ENCODE measurements around the gene LBHD1. TPM values are rescaled to one million over a fixed set of nuclear protein-coding genes. Genes with fewer than 3 reads are reported as not detected.

LBHD1 gene
- total and polyA plus RNA-seq, 2 of the 13 experiments (the other 11 are each of a cell fraction or from before 2014, with no cell fraction given): 3.2 to 3.7 TPM

DNA sequence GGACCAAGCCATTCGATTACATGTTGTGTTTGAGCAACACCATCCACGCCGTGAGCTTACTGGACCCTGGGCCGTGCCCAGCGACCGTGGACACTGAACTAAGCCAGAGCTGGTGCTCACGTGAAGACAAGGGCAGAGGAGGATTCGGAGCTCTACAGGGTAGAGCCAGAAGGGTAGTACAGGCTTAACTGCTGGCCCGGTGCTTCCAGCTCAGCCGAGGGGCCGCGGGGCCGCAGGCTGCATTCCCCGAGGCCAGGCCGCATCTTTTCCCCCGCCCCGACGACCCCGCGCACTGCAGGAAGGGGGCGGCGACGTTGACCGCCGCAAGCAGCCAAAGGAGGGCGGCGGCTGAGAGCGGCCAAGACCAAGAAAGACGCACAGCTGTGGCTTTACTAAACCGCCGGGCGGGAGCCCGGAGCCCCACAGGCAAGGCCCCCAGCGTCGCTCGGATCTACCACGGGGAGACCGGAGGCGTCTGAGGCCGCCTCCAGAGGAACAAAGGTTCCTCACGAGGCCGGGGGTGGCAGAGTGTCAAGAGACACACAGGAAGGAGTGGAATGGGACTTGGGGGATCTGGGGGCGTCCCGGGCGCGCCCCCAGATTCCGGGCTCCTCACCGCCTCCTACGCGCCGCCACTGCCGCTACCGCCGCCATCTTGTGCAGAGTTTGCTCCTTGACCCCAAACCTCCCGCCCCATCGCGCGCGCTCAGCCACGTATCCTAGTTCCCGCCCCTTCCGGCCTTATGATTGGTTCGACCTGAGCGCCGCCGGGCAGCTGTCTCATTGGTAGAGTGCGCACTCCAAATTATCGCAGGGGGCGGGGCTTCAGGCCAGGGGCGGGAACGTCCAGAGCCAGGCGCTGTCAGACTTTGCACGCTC is 25.9 kb downstream of the LBHD1 start, which contains the start of gene GANAB (continued):
- TF ChIP-seq ZNF136 (CRISPR knock-in tag; IDR thresholded peaks at IDR 0.05; ENCODE audit: low read depth) (no peak; the same call in 1 of the 2 replicates), RFXAP (CRISPR knock-in tag; IDR thresholded peaks at IDR 0.05; ENCODE audit: borderline replicate concordance) (peak; percentile 46; the same call in 1 of the 2 replicates), NPAS2 (CRISPR knock-in tag; IDR thresholded peaks at IDR 0.05; ENCODE audit: borderline replicate concordance) (no peak), SRY (CRISPR knock-in tag; IDR thresholded peaks at IDR 0.05) (peak; percentile 89), UBTF (CRISPR knock-in tag; IDR thresholded peaks at IDR 0.05) (peak; percentile 81), ERF (CRISPR knock-in tag; IDR thresholded peaks at IDR 0.05) (peak; percentile 80), ZNF264 (CRISPR knock-in tag; IDR thresholded peaks at IDR 0.05) (0 out of 2 replicates have a peak, but pooled peaks have one; percentile 41), YEATS2 (CRISPR knock-in tag; IDR thresholded peaks at IDR 0.05; ENCODE audit: borderline replicate concordance) (0 out of 2 replicates have a peak, but pooled peaks have one; percentile 33), ZMYM3 (CRISPR knock-in tag; IDR thresholded peaks at IDR 0.05) (no peak), RFX5 (IDR thresholded peaks at IDR 0.05; ENCODE audit: low read depth, low read length) (0 out of 2 replicates have a peak, but pooled peaks have one; percentile 19), MXD4 (CRISPR knock-in tag; IDR thresholded peaks at IDR 0.05) (peak; percentile 78; the same call in 1 of the 2 replicates), AKAP8 (CRISPR knock-in tag; IDR thresholded peaks at IDR 0.05) (no peak; the same call in 1 of the 2 replicates)
- TF ChIP-seq, protein P1, sequence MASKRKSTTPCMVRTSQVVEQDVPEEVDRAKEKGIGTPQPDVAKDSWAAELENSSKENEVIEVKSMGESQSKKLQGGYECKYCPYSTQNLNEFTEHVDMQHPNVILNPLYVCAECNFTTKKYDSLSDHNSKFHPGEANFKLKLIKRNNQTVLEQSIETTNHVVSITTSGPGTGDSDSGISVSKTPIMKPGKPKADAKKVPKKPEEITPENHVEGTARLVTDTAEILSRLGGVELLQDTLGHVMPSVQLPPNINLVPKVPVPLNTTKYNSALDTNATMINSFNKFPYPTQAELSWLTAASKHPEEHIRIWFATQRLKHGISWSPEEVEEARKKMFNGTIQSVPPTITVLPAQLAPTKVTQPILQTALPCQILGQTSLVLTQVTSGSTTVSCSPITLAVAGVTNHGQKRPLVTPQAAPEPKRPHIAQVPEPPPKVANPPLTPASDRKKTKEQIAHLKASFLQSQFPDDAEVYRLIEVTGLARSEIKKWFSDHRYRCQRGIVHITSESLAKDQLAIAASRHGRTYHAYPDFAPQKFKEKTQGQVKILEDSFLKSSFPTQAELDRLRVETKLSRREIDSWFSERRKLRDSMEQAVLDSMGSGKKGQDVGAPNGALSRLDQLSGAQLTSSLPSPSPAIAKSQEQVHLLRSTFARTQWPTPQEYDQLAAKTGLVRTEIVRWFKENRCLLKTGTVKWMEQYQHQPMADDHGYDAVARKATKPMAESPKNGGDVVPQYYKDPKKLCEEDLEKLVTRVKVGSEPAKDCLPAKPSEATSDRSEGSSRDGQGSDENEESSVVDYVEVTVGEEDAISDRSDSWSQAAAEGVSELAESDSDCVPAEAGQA (IDR thresholded peaks at IDR 0.05; ENCODE audit: low read depth): peak; percentile 59; the same call in 1 of the 2 replicates
- TF ChIP-seq, protein P1 (CRISPR knock-in tag; IDR thresholded peaks at IDR 0.05; ENCODE audit: borderline replicate concordance): no peak
- TF ChIP-seq, protein P2, sequence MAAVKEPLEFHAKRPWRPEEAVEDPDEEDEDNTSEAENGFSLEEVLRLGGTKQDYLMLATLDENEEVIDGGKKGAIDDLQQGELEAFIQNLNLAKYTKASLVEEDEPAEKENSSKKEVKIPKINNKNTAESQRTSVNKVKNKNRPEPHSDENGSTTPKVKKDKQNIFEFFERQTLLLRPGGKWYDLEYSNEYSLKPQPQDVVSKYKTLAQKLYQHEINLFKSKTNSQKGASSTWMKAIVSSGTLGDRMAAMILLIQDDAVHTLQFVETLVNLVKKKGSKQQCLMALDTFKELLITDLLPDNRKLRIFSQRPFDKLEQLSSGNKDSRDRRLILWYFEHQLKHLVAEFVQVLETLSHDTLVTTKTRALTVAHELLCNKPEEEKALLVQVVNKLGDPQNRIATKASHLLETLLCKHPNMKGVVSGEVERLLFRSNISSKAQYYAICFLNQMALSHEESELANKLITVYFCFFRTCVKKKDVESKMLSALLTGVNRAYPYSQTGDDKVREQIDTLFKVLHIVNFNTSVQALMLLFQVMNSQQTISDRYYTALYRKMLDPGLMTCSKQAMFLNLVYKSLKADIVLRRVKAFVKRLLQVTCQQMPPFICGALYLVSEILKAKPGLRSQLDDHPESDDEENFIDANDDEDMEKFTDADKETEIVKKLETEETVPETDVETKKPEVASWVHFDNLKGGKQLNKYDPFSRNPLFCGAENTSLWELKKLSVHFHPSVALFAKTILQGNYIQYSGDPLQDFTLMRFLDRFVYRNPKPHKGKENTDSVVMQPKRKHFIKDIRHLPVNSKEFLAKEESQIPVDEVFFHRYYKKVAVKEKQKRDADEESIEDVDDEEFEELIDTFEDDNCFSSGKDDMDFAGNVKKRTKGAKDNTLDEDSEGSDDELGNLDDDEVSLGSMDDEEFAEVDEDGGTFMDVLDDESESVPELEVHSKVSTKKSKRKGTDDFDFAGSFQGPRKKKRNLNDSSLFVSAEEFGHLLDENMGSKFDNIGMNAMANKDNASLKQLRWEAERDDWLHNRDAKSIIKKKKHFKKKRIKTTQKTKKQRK (IDR thresholded peaks at IDR 0.05; ENCODE audit: low read length): no peak
- TF ChIP-seq, protein P3, sequence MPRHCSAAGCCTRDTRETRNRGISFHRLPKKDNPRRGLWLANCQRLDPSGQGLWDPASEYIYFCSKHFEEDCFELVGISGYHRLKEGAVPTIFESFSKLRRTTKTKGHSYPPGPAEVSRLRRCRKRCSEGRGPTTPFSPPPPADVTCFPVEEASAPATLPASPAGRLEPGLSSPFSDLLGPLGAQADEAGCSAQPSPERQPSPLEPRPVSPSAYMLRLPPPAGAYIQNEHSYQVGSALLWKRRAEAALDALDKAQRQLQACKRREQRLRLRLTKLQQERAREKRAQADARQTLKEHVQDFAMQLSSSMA (CRISPR knock-in tag; IDR thresholded peaks at IDR 0.05): 0 out of 2 replicates have a peak, but pooled peaks have one; percentile 48

Measured in HepG2 (cell line).